HEK293 (cell line): ENCODE results near the gene CCDC43.

Experiments
- CTCF ChIA-PET: fragments of 350-600 bp; formaldehyde crosslinking; extraction: SDS; loops from one replicate; lab custom pipeline; 2021; ENCODE audit warnings: antibody characterized with exemption; lab: Yijun Ruan, JAX
- POLR2A ChIA-PET: fragments of 300-600 bp; formaldehyde crosslinking; extraction: SDS; loops from one replicate; lab custom pipeline; 2020; ENCODE audit warnings: antibody characterized with exemption, inconsistent platforms; lab: Yijun Ruan, JAX
- H3K27ac ChIP-seq: fragments of 200-500 bp; sonication (Bioruptor generic); 2 replicates; pipeline ENCODE4 v1.5.1; 2014; ENCODE audit warnings: low read depth, low read length, control low read depth, inconsistent platforms; ENCODE audit errors: extremely low read depth
- H3K36me3 ChIP-seq, 2 experiments: fragments of 200-500 bp in 1 of 2; sonication (Bioruptor generic) in 1 of 2; 1 replicate in 1 of 2; 2 replicates in 1 of 2; pipeline ENCODE4 v1.5.1; 2014 to 2017; ENCODE audit warnings: inconsistent platforms in 2 of 2, low read length in 2 of 2; ENCODE audit not compliant: control insufficient read depth in 2 of 2, insufficient read depth in 1 of 2
- H3K4me1 ChIP-seq: fragments of 200-500 bp; sonication (Bioruptor generic); 2 replicates; pipeline ENCODE4 v1.5.1; 2014; ENCODE audit warnings: mild to moderate bottlenecking, low read length, inconsistent platforms; ENCODE audit not compliant: control insufficient read depth, insufficient read depth
- H3K4me3 ChIP-seq: 2 replicates; pipeline ENCODE4 v1.5.1; 2011; ENCODE audit warnings: low read depth, mild to moderate bottlenecking, control low read depth, low read length, moderate library complexity
- H3K9me3 ChIP-seq: fragments of 200-500 bp; sonication (Bioruptor generic); 2 replicates; pipeline ENCODE4 v1.5.1; 2014; ENCODE audit warnings: low read depth, low read length, inconsistent platforms; ENCODE audit not compliant: control insufficient read depth, insufficient read depth
- GLI4 ChIP-seq: fragments of 450-650 bp; formaldehyde crosslinking; IDR thresholded peaks from 2 replicates; pipeline ENCODE4 v1.5.1; 2016; ENCODE audit warnings: missing biosample characterization, missing genetic modification characterization
- KLF10 ChIP-seq: fragments of 450-650 bp; IDR thresholded peaks from 2 replicates; pipeline ENCODE4 v1.5.1; 2018; ENCODE audit warnings: missing biosample characterization, mild to moderate bottlenecking, missing genetic modification characterization
- REST ChIP-seq: fragments of 450-650 bp; formaldehyde crosslinking; IDR thresholded peaks from 2 replicates; pipeline ENCODE4 v1.5.1; 2016; ENCODE audit warnings: missing biosample characterization, missing genetic modification characterization
- SP7 ChIP-seq: fragments of 450-650 bp; formaldehyde crosslinking; IDR thresholded peaks from 2 replicates; pipeline ENCODE4 v1.5.1; 2016; ENCODE audit warnings: missing biosample characterization, missing genetic modification characterization
- TCF7L2 ChIP-seq: IDR thresholded peaks from 2 replicates; pipeline ENCODE4 v1.6.1; 2011; ENCODE audit warnings: low read depth, mild to moderate bottlenecking, inconsistent platforms, low read length, moderate library complexity, borderline replicate concordance
- WT1 ChIP-seq: fragments of 450-650 bp; formaldehyde crosslinking; IDR thresholded peaks from 2 replicates; pipeline ENCODE4 v1.5.1; 2016; ENCODE audit warnings: missing biosample characterization, missing genetic modification characterization
- ZBTB11 ChIP-seq: fragments of 450-650 bp; formaldehyde crosslinking; conservative IDR thresholded peaks from 2 replicates; pipeline ENCODE4 v1.5.1; 2016; ENCODE audit warnings: low read depth, missing biosample characterization, missing genetic modification characterization
- ZBTB21 ChIP-seq: fragments of 450-650 bp; formaldehyde crosslinking; IDR thresholded peaks from 2 replicates; pipeline ENCODE4 v1.5.1; 2017; ENCODE audit warnings: missing biosample characterization, missing genetic modification characterization
- ZBTB48 ChIP-seq: fragments of 450-650 bp; formaldehyde crosslinking; IDR thresholded peaks from 2 replicates; pipeline ENCODE4 v1.5.1; 2016; ENCODE audit warnings: missing biosample characterization, missing genetic modification characterization
- ZBTB6 ChIP-seq: fragments of 450-650 bp; formaldehyde crosslinking; IDR thresholded peaks from 2 replicates; pipeline ENCODE4 v1.5.1; 2017; ENCODE audit warnings: missing biosample characterization, missing genetic modification characterization
- ZNF350 ChIP-seq: fragments of 450-650 bp; formaldehyde crosslinking; IDR thresholded peaks from 2 replicates; pipeline ENCODE4 v1.5.0; 2017; ENCODE audit warnings: missing biosample characterization, mild to moderate bottlenecking, missing genetic modification characterization
- ZNF521 ChIP-seq: fragments of 450-650 bp; formaldehyde crosslinking; IDR thresholded peaks from 2 replicates; pipeline ENCODE4 v1.5.1; 2017; ENCODE audit warnings: missing biosample characterization, mild to moderate bottlenecking, missing genetic modification characterization
- ZNF707 ChIP-seq: fragments of 450-650 bp; formaldehyde crosslinking; IDR thresholded peaks from 2 replicates; pipeline ENCODE4 v1.5.1; 2016; ENCODE audit warnings: missing biosample characterization, missing genetic modification characterization
- ZSCAN18 ChIP-seq: fragments of 450-650 bp; formaldehyde crosslinking; IDR thresholded peaks from 2 replicates; pipeline ENCODE4 v1.5.1; 2016; ENCODE audit warnings: missing biosample characterization, missing genetic modification characterization
- ZSCAN23 ChIP-seq: fragments of 450-650 bp; formaldehyde crosslinking; IDR thresholded peaks from 2 replicates; pipeline ENCODE4 v1.5.1; 2016; ENCODE audit warnings: missing biosample characterization, missing genetic modification characterization
- TF ChIP-seq, protein P1 (sequence below): IDR thresholded peaks from 2 replicates; pipeline ENCODE4 v1.6.1; 2011; ENCODE audit warnings: mild to moderate bottlenecking, low read depth, low read length, borderline replicate concordance
- TF ChIP-seq, protein P2 (sequence below): fragments of 450-650 bp; formaldehyde crosslinking; IDR thresholded peaks from 2 replicates; pipeline ENCODE4 v1.5.1; 2017; ENCODE audit warnings: missing biosample characterization, missing genetic modification characterization

Gene CCDC43

DNA sequence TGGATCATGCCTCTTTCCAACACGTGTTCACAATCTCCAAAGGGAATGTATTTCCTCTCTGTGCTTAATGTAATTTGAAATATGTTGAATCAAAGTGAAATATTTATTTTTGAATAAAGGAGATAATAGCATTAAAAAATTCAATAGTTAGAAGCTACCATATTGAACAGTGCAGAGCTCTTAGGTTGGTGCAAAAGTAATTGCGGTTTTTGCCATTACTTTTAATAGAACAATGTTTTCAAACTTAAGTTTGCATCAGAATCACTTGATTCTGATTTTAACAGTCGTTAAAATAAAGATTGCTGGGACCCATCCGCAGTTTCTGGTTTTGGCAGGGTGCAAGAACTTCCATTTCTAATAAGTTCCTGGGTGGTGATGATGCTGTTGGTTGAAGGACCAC, 43.3 kb downstream of the CCDC43 start (continued):
- TF ChIP-seq KLF10 (tag by site-specific recombination), result no peak
- no peak for TF ChIP-seq ZSCAN18 (tag by site-specific recombination)
- TF ChIP-seq REST (tag by site-specific recombination), result no peak
- TF ChIP-seq ZBTB21 (tag by site-specific recombination), result no peak
- no peak for TF ChIP-seq GLI4 (tag by site-specific recombination)

DNA sequence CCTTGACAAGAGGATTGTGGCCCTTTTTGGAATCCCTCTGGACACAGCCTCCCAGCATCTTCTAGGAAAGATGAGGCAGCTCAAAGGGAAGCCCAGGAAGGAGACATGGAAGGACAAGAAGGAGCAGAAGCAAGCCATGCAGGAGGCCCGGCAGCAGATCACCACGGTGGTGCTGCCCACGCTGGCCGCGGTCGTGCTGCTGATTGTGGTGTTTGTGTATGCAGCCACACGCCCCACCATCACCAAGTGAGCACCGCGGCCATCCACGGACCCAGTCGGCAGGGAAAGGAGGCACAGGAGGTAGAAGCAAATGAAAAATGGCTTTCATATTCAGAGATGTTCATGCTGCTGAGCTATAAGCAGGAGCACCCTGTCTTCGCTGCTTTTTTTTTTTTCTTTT, 44.2 kb downstream of the CCDC43 start:
- no peaks in the 10 kb centered on the region for H3K9me3 ChIP-seq
- H3K36me3 ChIP-seq, result no peaks in the 10 kb centered on the region
- POLR2A ChIA-PET, result interaction anchor here (0.7 kb wide), 1 partner anchor 30 kb away, joined by 5 read pairs; no protein-coding TSS in a partner anchor
- H3K4me3 ChIP-seq, result no peak overlapping the region
- H3K27ac ChIP-seq, result no peak overlapping the region
- CTCF ChIA-PET, result interaction anchor here (0.6 to 1.6 kb wide), 3 partner anchors 11 to 290 kb away, joined by 3 to 5 read pairs (median 4); partner anchors contain the start of gene MEIOC
- TF ChIP-seq, protein P1, sequence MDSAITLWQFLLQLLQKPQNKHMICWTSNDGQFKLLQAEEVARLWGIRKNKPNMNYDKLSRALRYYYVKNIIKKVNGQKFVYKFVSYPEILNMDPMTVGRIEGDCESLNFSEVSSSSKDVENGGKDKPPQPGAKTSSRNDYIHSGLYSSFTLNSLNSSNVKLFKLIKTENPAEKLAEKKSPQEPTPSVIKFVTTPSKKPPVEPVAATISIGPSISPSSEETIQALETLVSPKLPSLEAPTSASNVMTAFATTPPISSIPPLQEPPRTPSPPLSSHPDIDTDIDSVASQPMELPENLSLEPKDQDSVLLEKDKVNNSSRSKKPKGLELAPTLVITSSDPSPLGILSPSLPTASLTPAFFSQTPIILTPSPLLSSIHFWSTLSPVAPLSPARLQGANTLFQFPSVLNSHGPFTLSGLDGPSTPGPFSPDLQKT, result no peak
- TF ChIP-seq WT1, result no peak
- TF ChIP-seq ZBTB11 (tag by site-specific recombination), result no peak
- no peak for TF ChIP-seq ZSCAN23 (tag by site-specific recombination)
- no peak for TF ChIP-seq TCF7L2
- TF ChIP-seq ZBTB48 (tag by site-specific recombination), result no peak
- TF ChIP-seq ZBTB6 (tag by site-specific recombination), result no peak
- TF ChIP-seq ZNF707 (tag by site-specific recombination), result no peak
- TF ChIP-seq ZNF521, result no peak
- no peak for TF ChIP-seq ZNF350
- TF ChIP-seq SP7 (tag by site-specific recombination), result no peak
- TF ChIP-seq, protein P2, sequence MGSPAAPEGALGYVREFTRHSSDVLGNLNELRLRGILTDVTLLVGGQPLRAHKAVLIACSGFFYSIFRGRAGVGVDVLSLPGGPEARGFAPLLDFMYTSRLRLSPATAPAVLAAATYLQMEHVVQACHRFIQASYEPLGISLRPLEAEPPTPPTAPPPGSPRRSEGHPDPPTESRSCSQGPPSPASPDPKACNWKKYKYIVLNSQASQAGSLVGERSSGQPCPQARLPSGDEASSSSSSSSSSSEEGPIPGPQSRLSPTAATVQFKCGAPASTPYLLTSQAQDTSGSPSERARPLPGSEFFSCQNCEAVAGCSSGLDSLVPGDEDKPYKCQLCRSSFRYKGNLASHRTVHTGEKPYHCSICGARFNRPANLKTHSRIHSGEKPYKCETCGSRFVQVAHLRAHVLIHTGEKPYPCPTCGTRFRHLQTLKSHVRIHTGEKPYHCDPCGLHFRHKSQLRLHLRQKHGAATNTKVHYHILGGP (tag by site-specific recombination), result no peak
- no peaks in the 10 kb centered on the region for H3K4me1 ChIP-seq
